Mesendoderm (in vitro differentiated cells): ENCODE results near the gene AGO4.
"Not testable (repeated sequence)": the region's sequence is repeated elsewhere in the genome, so short reads cannot be mapped to it uniquely, and the experiment has no call there.

Experiments used
- DNase-seq: peaks from one replicate; pipeline ENCODE4 v3.0.0; 2013
- H2AK5ac ChIP-seq: 2 replicates; pipeline ENCODE4 v1.6.1; 2013; ENCODE audit warnings: low read length, inconsistent platforms
- H2BK120ac ChIP-seq: 2 replicates; pipeline ENCODE4 v1.6.1; 2013; ENCODE audit warnings: low read depth, mild to moderate bottlenecking, low read length, moderate library complexity, mixed read lengths
- H2BK15ac ChIP-seq: replicated peaks from 2 replicates; pipeline ENCODE4 v1.6.1; 2013; ENCODE audit warnings: low read depth, mild to moderate bottlenecking, moderate library complexity
- H2BK5ac ChIP-seq: 2 replicates; pipeline ENCODE4 v1.6.1; 2013; ENCODE audit warnings: low read length, inconsistent platforms
- H3K18ac ChIP-seq: 2 replicates; pipeline ENCODE4 v1.6.1; 2013; ENCODE audit warnings: mild to moderate bottlenecking, low read length, mixed read lengths
- H3K23ac ChIP-seq: one replicate; pipeline ENCODE4 v1.6.1; 2013; ENCODE audit warnings: low read length
- H3K27ac ChIP-seq: 2 replicates; pipeline ENCODE4 v1.5.1; 2013; ENCODE audit warnings: low read depth, mild to moderate bottlenecking, inconsistent platforms, low read length, moderate library complexity
- H3K27me3 ChIP-seq: 2 replicates; pipeline ENCODE4 v1.6.1; 2013; ENCODE audit warnings: low read length, control low read depth, mild to moderate bottlenecking, inconsistent platforms; ENCODE audit not compliant: insufficient read depth, poor library complexity
- H3K36me3 ChIP-seq: 2 replicates; pipeline ENCODE4 v1.6.1; 2013; ENCODE audit warnings: low read length, inconsistent platforms; ENCODE audit not compliant: control insufficient read depth, insufficient read depth
- H3K4ac ChIP-seq: one replicate; pipeline ENCODE4 v1.6.1; 2013; ENCODE audit warnings: low read depth, mild to moderate bottlenecking, low read length, moderate library complexity
- H3K4me1 ChIP-seq: 2 replicates; pipeline ENCODE4 v1.6.1; 2013; ENCODE audit warnings: low read depth, low read length, inconsistent platforms; ENCODE audit not compliant: control insufficient read depth
- H3K4me2 ChIP-seq: 2 replicates; pipeline ENCODE4 v1.6.1; 2013; ENCODE audit warnings: low read length
- H3K4me3 ChIP-seq: 2 replicates; pipeline ENCODE4 v1.5.1; 2013; ENCODE audit warnings: mild to moderate bottlenecking, low read length
- H3K56ac ChIP-seq: one replicate; pipeline ENCODE4 v1.6.1; 2013; ENCODE audit warnings: low read length
- H3K79me1 ChIP-seq: 2 replicates; pipeline ENCODE4 v1.6.1; 2013; ENCODE audit warnings: low read length, inconsistent platforms
- H3K79me2 ChIP-seq: 2 replicates; pipeline ENCODE4 v1.6.1; 2013; ENCODE audit warnings: mild to moderate bottlenecking, low read length; ENCODE audit not compliant: control insufficient read depth, insufficient read depth
- H3K9ac ChIP-seq: 2 replicates; pipeline ENCODE4 v1.6.1; 2013; ENCODE audit warnings: low read length, inconsistent platforms
- H4K5ac ChIP-seq: one replicate; pipeline ENCODE4 v1.6.1; 2013; ENCODE audit warnings: low read length
- H4K8ac ChIP-seq: one replicate; pipeline ENCODE4 v1.6.1; 2013; ENCODE audit warnings: low read depth, mild to moderate bottlenecking, control low read depth, low read length, moderate library complexity
- WGBS: extraction: QIAGEN DNeasy Blood & Tissue Kit; methylation state at CpG from one replicate; pipeline ENCODE4 v1.1.7; 2013; ENCODE audit warnings: low lambda C conversion rate, missing lambda C conversion rate; ENCODE audit not compliant: insufficient coverage; ENCODE audit errors: extremely low coverage; 5-methylcytosine and 5-hydroxymethylcytosine counted together

Gene AGO4

DNA sequence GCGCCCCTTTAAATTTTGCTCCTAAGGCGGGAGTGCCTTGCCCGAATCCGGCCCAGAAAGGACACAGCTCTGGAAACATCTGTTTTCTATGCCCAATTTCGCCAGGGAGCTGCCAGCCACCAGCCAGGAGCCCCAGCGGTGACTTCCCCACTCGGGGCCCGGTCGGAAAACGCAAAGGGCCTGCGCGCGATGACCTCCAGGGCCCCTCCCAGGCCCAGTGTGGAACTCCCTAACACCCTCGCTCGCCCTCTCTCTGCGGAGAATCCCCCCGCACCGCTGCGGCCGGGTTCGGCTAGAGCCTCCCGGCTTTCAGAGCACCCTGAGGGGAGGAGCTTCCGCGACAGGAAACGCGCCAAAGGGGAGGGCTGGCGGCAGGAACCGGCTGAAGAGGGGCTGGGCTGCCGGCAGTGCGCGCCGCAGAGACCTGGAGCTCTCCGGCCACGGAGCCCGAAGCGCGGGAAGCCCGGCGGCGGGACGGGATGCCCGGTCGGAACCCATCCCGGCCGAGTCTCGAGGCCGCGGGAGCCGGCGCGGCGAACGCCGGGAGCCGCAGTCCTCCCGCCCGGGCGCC is 38.5 kb upstream of the AGO4 start:
- Histone ChIP-seq H3K79me1 (peaks cover 2% of the 10 kb centered on the region), H4K5ac (no peak overlapping the region), H3K27ac (peak overlapping the region; percentile 97), H3K56ac (peak overlapping the region; percentile 77), H3K23ac (no peak overlapping the region), H3K27me3 (no peaks in the 10 kb centered on the region), H4K8ac (peak overlapping the region; percentile 94), H3K79me2 (peaks cover 13% of the 10 kb centered on the region), H2BK15ac (no peak overlapping the region), H2AK5ac (no peak overlapping the region), H3K9ac (peak overlapping the region; percentile 66), H3K4me1 (no peaks in the 10 kb centered on the region), H3K4me3 (peak overlapping the region; percentile 63), H3K4ac (peak overlapping the region; percentile 84), H2BK120ac (no peak overlapping the region), H3K4me2 (peak overlapping the region; percentile 54), H3K36me3 (no peaks in the 10 kb centered on the region), H3K18ac (peak overlapping the region; percentile 99), H2BK5ac (peak overlapping the region; percentile 63)
- WGBS: no CpG with 5 or more reads among the region's 58 CpGs
- DNase-seq: peak; percentile 97

DNA sequence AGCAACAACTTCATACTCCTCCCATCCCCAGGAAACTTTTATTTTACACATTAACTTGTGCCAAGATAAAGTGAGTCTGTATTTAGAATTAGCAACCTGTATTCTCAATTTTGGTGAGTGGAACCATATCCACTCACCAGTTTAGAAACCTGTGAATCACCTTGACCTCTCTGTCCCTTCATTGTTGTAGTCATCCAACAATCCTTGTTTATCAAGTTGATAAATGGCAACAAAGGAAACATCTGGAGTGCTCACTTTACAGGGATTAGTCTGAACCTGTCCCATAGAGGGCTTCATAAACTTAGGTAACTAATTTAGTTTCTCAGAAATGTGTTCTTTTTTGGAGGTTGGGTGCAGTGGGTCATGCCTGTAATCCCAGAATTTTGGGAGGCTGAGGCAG is 34.1 kb upstream of the AGO4 start:
- no peak overlapping the region for H3K4me3 ChIP-seq
- H3K18ac ChIP-seq: no peak overlapping the region
- H4K5ac ChIP-seq: no peak overlapping the region
- H3K79me1 ChIP-seq: no peaks in the 10 kb centered on the region
- H3K4me2 ChIP-seq: no peak overlapping the region
- no peak for DNase-seq
- H2BK5ac ChIP-seq: no peak overlapping the region
- H3K23ac ChIP-seq: no peak overlapping the region
- no peak overlapping the region for H2BK120ac ChIP-seq
- H3K27ac ChIP-seq: no peak overlapping the region
- no peaks in the 10 kb centered on the region for H3K27me3 ChIP-seq
- no peaks in the 10 kb centered on the region for H3K36me3 ChIP-seq
- no peak overlapping the region for H2BK15ac ChIP-seq
- H3K9ac ChIP-seq: no peak overlapping the region
- no peak overlapping the region for H3K56ac ChIP-seq
- no peak overlapping the region for H3K4ac ChIP-seq
- no peak overlapping the region for H2AK5ac ChIP-seq
- H4K8ac ChIP-seq: no peak overlapping the region
- H3K4me1 ChIP-seq: no peaks in the 10 kb centered on the region
- no peaks in the 10 kb centered on the region for H3K79me2 ChIP-seq

DNA sequence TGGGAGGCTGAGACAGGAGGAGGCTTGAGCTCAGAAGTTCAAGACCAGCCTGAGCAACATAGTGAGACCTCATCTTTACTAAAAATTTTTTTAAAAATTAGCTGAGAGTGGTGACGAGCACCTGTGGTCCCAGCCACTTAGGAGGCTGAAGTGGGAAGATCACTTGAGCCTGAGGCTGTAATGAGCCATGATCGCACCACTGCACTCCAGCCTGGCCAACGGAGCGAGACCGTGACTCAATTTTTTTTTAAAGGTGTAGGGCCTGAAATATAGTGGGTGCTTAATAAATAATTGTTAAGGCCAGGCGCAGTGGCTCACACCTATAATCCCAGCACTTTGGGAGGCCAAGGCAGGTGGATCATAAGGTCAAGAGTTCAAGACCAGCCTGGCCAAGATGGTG is 31.6 kb upstream of the AGO4 start:
- H3K23ac ChIP-seq, H3K27ac ChIP-seq, H3K56ac ChIP-seq, H3K4me2 ChIP-seq, H3K79me1 ChIP-seq, DNase-seq, H3K9ac ChIP-seq, H3K18ac ChIP-seq, H3K79me2 ChIP-seq, H2BK120ac ChIP-seq, H4K5ac ChIP-seq, H3K27me3 ChIP-seq, H2BK15ac ChIP-seq, H2AK5ac ChIP-seq, H3K4ac ChIP-seq, H4K8ac ChIP-seq, H3K4me3 ChIP-seq, H2BK5ac ChIP-seq, H3K36me3 ChIP-seq, H3K4me1 ChIP-seq: not testable (repeated sequence)
- WGBS: no CpG with 5 or more reads among the region's 6 CpGs

DNA sequence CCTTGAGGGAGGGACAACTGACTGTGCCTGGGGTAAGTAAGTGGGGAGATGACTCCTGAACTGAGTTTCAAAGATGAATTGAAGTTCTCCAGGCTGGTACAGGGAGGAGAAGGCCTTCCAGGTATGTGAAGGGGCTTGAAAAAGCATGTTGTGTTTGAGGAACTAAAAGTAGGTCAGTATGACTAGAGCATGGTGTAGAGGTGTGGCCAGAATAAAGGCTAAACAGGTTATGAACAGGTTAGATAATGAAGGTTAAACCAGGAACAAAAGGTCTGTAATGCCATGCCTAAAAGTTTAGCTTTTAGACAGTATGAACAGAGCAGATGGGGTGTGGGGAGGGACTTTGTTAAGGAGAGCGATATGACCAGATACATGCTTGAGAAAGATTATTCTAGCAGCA is 30.7 kb upstream of the AGO4 start:
- H2BK5ac ChIP-seq: no peak overlapping the region
- no peak overlapping the region for H3K4ac ChIP-seq
- no peak overlapping the region for H3K18ac ChIP-seq
- DNase-seq: no peak
- no peak overlapping the region for H3K4me2 ChIP-seq
- H2BK120ac ChIP-seq: no peak overlapping the region
- H3K79me1 ChIP-seq: no peaks in the 10 kb centered on the region
- no peak overlapping the region for H3K27ac ChIP-seq
- WGBS: no CpG with 5 or more reads among the region's 1 CpG
- H4K5ac ChIP-seq: no peak overlapping the region
- H3K36me3 ChIP-seq: no peaks in the 10 kb centered on the region
- no peak overlapping the region for H4K8ac ChIP-seq
- no peaks in the 10 kb centered on the region for H3K27me3 ChIP-seq
- no peak overlapping the region for H3K9ac ChIP-seq
- no peak overlapping the region for H2BK15ac ChIP-seq
- no peak overlapping the region for H3K23ac ChIP-seq
- no peak overlapping the region for H2AK5ac ChIP-seq
- no peak overlapping the region for H3K4me3 ChIP-seq
- no peaks in the 10 kb centered on the region for H3K4me1 ChIP-seq
- no peak overlapping the region for H3K56ac ChIP-seq
- no peaks in the 10 kb centered on the region for H3K79me2 ChIP-seq

DNA sequence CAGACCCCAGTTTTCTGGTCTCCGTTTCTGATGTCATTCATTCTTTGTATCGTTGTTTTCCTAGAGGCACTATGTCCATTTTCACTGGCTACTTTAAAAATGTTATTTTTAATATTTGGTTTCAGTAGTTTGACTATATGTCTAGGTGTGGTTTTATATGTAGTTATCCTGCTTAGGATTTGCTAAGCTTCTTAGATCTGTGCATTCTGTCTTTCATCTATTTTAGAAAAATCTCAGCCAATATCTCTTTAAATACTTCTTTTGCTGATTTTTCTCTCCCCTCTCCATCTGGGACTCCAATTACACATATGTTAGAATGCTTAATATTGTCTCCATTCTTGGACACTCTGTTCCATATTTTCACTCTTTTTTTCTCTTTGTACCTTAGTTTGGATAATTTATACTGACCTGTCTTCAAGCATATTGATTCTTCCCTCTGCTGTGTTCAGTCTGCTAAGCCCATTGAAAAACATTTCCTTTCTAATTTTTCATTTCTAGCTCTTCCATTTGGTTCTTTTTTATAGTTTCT is 24.7 kb upstream of the AGO4 start:
- no peak overlapping the region for H4K5ac ChIP-seq
- H3K9ac ChIP-seq: no peak overlapping the region
- H3K4me3 ChIP-seq: no peak overlapping the region
- no peak overlapping the region for H4K8ac ChIP-seq
- H3K36me3 ChIP-seq: no peaks in the 10 kb centered on the region
- H3K27me3 ChIP-seq: no peaks in the 10 kb centered on the region
- no CpG with 5 or more reads among the region's 2 CpGs for WGBS
- no peak overlapping the region for H2BK120ac ChIP-seq
- no peak overlapping the region for H2BK15ac ChIP-seq
- no peak overlapping the region for H3K56ac ChIP-seq
- no peak for DNase-seq
- no peaks in the 10 kb centered on the region for H3K4me1 ChIP-seq
- H3K79me1 ChIP-seq: no peaks in the 10 kb centered on the region
- no peak overlapping the region for H3K4me2 ChIP-seq
- no peaks in the 10 kb centered on the region for H3K79me2 ChIP-seq
- no peak overlapping the region for H3K27ac ChIP-seq
- H2AK5ac ChIP-seq: no peak overlapping the region
- H2BK5ac ChIP-seq: no peak overlapping the region
- H3K4ac ChIP-seq: no peak overlapping the region
- H3K23ac ChIP-seq: no peak overlapping the region
- no peak overlapping the region for H3K18ac ChIP-seq

DNA sequence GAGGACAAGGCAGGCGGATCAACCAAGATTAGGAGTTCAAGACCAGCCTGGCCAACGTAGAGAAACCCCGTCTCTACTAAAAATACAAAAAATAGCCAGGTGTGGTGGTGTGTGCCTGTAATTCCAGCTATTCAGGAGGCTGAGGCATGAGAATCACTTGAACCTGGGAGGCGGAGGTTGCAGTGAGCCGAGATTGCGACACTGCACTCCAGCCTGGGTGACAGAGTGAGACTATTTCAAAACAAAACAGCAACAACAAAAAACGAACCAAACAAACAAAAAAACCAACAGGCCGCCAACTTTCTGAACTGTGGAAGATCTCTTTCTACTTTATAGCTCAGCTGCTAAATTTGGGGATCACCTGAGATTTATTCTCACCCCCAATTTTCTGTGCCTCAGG is 23.5 kb upstream of the AGO4 start:
- H3K4me1 ChIP-seq, H3K4me2 ChIP-seq, H3K27ac ChIP-seq, H3K18ac ChIP-seq, H3K23ac ChIP-seq, DNase-seq, H3K79me1 ChIP-seq, H2BK15ac ChIP-seq, H3K36me3 ChIP-seq, H2BK5ac ChIP-seq, H3K27me3 ChIP-seq, H4K8ac ChIP-seq, H3K56ac ChIP-seq, H4K5ac ChIP-seq, H3K4ac ChIP-seq, H3K9ac ChIP-seq, H3K4me3 ChIP-seq, H2BK120ac ChIP-seq, H2AK5ac ChIP-seq, H3K79me2 ChIP-seq: not testable (repeated sequence)
- no CpG with 5 or more reads among the region's 8 CpGs for WGBS
